Measurements from ENCODE around the gene ABLIM2.

ABLIM2 gene

GRCh38 chr4:8182858-8183725, 24.5 kb upstream of the ABLIM2 start:
- no peaks in the 10 kb centered on the region for H3K36me3 ChIP-seq (ENCODE audit: control insufficient read depth, insufficient read depth, low read length)
- H3K4me3 ChIP-seq (replicated peaks; ENCODE audit: low read depth, low read length), result no peak overlapping the region
- DNase-seq (ENCODE audit: extremely low read depth, insufficient read length), result no peak
- no peak for TF ChIP-seq CTCF (IDR thresholded peaks at IDR 0.05; ENCODE audit: insufficient read depth, low read length, poor library complexity, severe bottlenecking)
- no peaks in the 10 kb centered on the region for H3K27me3 ChIP-seq (replicated peaks; ENCODE audit: control insufficient read depth, insufficient read depth, low read length)

GRCh38 chr4:8182294-8182693, 23.7 kb upstream of the ABLIM2 start:
- no peak for DNase-seq (ENCODE audit: extremely low read depth, insufficient read length)
- Histone ChIP-seq H3K27me3 (replicated peaks; ENCODE audit: control insufficient read depth, insufficient read depth, low read length) (no peaks in the 10 kb centered on the region), H3K4me3 (replicated peaks; ENCODE audit: low read depth, low read length) (no peak overlapping the region), H3K36me3 (ENCODE audit: control insufficient read depth, insufficient read depth, low read length) (no peaks in the 10 kb centered on the region)
- no peak for TF ChIP-seq CTCF (IDR thresholded peaks at IDR 0.05; ENCODE audit: insufficient read depth, low read length, poor library complexity, severe bottlenecking)

- no peak for DNase-seq (ENCODE audit: extremely low read depth, insufficient read length)
- TF ChIP-seq CTCF (IDR thresholded peaks at IDR 0.05; ENCODE audit: insufficient read depth, low read length, poor library complexity, severe bottlenecking), result no peak
- Histone ChIP-seq H3K36me3 (ENCODE audit: control insufficient read depth, insufficient read depth, low read length) (no peaks in the 10 kb centered on the region), H3K4me3 (replicated peaks; ENCODE audit: low read depth, low read length) (no peak overlapping the region), H3K27me3 (replicated peaks; ENCODE audit: control insufficient read depth, insufficient read depth, low read length) (no peaks in the 10 kb centered on the region)
These were observed 23.2 kb upstream of the ABLIM2 start for GRCh38 chr4:8181844-8182243.

GRCh38 chr4:8181119-8181518, 22.5 kb upstream of the ABLIM2 start:
- H3K27me3 ChIP-seq (replicated peaks; ENCODE audit: control insufficient read depth, insufficient read depth, low read length), result no peaks in the 10 kb centered on the region
- H3K4me3 ChIP-seq (replicated peaks; ENCODE audit: low read depth, low read length), result no peak overlapping the region
- no peak for DNase-seq (ENCODE audit: extremely low read depth, insufficient read length)
- no peaks in the 10 kb centered on the region for H3K36me3 ChIP-seq (ENCODE audit: control insufficient read depth, insufficient read depth, low read length)
- no peak for TF ChIP-seq CTCF (IDR thresholded peaks at IDR 0.05; ENCODE audit: insufficient read depth, low read length, poor library complexity, severe bottlenecking)

- H3K27me3 ChIP-seq (replicated peaks; ENCODE audit: control insufficient read depth, insufficient read depth, low read length), result no peaks in the 10 kb centered on the region
- no peak for DNase-seq (ENCODE audit: extremely low read depth, insufficient read length)
- TF ChIP-seq CTCF (IDR thresholded peaks at IDR 0.05; ENCODE audit: insufficient read depth, low read length, poor library complexity, severe bottlenecking), result no peak
- H3K36me3 ChIP-seq (ENCODE audit: control insufficient read depth, insufficient read depth, low read length), result no peaks in the 10 kb centered on the region
- no peak overlapping the region for H3K4me3 ChIP-seq (replicated peaks; ENCODE audit: low read depth, low read length)
These were observed 21.9 kb upstream of the ABLIM2 start for GRCh38 chr4:8180310-8181093.

Measured in GM06990 (cell line).